GM19193 (cell line): ENCODE results near the gene LMAN1L.

Experiments
- POLR2A ChIP-seq: IDR thresholded peaks from 4 replicates; pipeline ENCODE4 v1.6.1; 2011; ENCODE audit not compliant: insufficient read depth, insufficient read length; ENCODE audit errors: extremely low read depth

LMAN1L gene

DNA sequence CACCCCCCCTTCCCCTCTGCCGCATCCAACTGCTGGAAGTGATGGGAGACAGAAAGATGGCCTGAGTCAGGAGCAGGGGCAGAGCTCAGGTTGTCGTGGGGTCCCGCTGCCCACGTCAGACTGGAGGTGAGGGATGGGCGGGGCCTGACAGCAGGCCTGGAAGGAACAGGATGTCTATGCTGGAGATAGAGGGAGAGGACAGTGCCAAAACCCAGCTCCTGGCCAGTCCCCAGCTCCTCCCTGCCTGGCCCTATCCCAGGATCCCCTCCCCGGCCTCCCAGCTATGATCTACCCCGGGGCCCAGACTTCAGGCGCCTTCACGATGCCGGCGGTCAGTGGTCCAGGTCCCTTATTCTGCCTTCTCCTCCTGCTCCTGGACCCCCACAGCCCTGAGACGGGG is at the start of gene LMAN1L:
TSS of gene LMAN1L (plus strand) at position 303 of the 400 bp plus-strand sequence. CDS start at position 323, 20 bp downstream.
- no peak for TF ChIP-seq POLR2A

DNA sequence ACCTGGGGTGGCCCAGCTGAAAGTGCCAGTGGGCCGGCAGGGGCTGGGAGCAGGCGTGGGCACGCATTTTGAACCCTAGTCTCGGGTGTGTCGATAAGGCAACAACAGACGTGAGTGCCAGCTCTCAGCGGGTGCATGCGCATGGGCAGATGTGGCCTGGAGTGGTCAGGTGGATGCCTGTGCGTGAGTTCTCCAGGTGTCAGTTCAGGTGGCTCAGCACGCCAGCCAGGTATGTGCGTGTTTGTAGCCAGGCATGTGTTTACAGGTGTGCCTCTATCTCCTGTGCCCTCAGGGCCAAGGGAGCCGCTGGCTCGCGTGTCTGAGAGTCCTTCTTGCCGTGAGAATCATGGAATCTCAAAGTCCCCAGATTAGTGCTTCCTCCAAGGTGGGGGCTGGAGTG is 49.2 kb upstream of the LMAN1L start:
- TF ChIP-seq POLR2A = no peak

DNA sequence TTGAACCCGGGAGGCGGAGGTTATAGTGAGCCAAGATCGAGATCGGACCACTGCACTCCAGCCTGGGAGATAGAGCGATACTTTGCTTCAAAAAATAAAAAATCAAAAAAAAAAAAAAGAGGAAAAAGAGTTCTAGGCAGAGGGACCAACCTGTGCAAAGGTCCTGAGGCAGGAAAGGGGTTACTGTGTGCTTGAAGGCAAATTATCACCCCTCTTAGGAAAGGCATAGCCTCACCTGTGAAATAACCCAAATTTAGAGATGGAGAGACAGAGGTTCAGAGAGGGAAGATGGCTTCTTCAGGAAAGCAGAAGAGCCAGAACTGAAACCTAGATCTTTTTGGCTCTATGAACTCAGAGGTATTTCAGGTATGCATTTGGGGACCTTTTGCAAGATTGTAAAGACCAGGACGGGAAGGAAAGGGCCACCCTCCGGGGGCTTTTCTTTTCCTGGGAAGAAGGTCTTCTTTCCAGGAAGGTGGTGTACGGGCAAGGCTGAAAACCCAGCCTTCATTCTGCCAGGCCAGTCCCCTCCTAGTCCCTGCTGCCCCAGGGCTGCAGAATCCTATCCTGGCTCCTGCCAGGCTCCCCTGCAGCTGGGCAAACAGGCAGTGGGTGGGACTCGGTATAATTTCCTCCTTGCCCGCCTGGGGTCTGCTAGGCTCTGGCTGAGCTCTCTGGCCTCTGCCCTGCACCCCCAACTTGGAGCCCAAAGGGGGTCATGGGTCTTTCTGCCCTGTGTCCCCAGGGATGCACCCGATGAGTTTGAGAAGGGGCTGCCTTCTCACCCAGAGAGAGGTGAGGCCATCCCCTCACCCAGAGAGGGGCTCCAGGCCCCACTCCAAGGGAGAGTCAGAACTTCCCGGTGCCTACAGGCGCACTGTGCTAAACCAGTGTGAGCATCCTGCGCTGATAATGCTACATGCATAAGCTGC is 45.2 kb upstream of the LMAN1L start:
- TF ChIP-seq POLR2A = no peak

DNA sequence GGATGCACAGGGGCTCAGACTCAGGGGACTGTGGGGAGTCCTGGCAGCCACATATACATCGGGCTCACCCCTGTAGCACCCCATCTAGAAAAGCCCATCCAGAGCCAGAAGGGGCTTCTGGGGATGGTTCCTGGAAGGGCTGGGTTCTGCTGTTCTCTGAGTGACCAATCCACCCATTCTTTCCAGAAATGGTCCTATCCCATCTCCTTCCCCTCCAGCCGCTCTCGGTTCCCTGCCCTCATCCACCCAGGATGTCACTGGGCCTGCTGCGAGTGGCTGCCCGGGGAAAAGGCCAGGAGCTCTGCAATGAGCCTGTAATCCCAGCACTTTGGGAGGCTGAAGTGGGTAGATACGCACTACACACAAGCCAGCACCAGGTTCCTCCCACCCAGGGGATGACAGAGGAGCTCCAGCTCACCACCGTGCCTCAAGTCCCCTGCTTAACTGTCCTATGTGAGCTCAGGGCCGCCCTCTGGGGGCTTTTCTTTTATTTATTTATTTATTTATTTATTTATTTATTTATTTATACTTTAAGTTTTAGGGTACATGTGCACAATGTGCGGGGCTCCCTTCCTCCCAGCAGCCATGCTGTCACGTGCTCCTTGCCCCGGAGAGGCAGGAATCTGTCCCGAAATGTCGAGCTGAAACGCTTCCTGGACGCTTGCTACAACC is 44.4 kb upstream of the LMAN1L start:
- TF ChIP-seq POLR2A = no peak

DNA sequence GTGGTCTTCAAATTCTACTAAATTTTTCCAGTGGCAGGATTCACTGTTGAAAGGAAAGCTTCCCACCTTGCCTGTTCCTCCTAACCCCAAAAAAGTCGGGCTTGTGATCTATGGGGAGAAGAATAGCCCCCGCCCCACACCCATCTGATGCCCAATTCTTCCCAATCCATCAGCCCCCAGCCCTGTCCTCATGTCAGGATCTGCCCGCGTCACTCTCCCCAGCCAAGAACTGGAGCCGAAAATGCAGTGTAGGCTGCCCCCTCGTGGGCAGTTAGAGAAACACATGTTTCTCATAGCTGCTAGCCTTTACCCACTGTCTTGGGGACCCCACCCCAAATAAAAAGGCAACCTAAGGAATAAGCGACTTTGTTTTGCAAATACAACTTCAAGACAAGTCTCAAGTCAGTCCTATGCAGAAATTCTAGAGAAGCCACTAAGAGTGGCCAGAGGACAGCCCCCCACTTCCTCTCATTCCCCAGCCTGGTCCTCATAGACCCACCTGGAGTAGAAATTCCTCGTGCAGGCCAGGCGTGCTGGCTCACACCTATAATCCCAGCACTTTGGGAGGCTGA is 43.8 kb upstream of the LMAN1L start:
- no peak for TF ChIP-seq POLR2A

DNA sequence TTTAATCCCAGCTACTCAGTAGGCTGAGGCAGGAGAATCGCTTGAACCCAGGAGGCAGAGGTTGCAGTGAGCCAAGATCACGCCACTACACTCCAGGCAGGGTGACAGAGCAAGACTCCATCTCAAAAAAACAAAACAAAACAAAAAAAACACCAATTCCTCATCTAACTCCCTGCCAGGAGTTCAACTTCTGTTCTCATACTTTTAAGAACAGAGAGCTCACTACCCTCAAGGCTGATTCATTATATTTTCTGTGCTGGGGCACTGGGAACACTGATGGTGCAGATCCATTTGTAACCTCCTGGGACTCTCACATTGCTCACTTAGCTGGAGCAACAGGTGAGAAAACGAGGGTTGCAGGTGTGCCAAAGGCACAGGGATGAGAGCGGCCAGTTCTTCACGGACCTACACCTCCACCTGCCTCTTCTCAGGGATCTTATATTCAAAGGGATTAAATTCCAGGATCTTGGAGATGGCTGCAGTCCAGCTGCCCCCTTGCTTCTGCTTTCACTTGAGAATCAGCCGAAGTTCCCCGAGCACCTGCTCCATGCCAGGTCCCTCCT is 43.1 kb upstream of the LMAN1L start:
- no peak for TF ChIP-seq POLR2A

DNA sequence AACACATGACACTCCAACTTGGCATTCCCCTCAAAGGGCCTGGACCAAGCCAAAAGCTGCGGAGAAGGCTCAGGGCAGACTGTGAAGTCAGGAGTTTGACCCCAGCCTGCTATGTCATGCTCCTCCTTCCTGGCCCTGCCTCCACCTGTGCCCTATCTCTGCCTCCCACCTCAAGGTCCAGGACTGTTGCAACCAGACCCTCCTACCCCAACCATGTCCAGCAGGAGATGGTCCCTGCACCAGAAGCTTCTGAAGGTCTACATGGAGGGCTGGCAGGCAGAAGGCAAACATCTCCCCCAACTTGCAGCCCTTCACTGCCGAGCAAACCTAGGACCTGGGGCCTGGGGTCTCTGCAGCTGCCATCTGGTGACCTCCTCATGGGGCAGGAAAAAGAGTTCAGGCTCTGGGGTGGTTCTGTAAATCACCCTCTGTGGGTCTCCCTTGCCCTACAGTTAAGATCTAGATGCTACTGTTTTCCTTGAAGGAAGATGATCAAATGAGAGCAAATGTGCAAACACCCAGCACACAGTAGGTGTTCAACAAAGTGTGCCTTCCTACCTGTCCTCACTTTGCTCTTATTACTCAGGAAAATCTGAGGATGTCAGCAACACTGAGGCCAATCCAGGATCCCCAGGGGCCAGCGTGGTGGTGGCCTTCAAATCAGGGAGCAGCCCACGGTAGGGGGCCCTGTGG is 42.3 kb upstream of the LMAN1L start:
- TF ChIP-seq POLR2A = no peak

DNA sequence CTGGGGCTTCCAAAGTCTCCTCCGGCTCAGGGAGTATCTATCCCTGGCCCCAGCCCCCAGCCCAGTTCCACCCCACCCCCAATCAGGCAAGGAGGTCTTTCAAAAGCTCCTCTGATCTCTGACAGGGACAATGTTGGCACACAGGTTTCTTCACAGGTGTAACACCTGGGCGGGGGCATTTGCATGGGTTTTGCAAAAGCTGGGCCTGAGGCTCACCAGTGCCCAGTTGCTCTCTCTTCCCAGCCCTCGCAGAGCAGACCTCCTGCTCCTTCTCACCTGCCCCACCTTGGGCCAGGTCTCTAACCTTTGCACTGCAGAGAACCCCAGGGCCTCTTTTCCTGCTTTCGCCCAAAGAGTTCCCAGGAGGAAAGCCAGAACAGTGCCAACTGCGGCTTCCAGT is 39.3 kb upstream of the LMAN1L start:
- no peak for TF ChIP-seq POLR2A

DNA sequence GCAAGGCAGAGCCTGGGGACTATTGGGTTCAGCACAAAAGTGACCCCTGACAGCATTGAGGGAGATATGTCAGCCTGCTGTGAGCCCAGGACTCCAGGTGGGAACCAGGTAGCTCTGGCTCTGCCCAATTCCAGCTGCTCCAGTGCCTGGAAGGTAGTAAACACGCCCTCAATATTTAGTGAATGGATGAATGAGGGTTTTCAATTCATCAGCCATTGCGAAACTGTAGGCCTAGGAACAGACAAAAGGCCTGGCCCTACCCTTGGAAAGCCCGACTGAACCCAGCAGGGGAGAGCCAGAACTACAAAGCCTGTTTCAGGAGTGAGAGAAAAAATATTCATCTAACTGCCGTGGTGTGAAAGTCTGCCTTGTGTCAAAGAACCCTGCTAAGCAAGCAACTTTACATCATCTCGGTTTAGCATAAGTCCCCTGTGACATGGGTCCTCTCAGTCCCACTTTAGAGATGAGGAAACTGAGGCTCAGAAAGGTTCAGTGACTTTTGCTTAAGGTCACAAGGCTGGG is 38.8 kb upstream of the LMAN1L start:
- TF ChIP-seq POLR2A = no peak

DNA sequence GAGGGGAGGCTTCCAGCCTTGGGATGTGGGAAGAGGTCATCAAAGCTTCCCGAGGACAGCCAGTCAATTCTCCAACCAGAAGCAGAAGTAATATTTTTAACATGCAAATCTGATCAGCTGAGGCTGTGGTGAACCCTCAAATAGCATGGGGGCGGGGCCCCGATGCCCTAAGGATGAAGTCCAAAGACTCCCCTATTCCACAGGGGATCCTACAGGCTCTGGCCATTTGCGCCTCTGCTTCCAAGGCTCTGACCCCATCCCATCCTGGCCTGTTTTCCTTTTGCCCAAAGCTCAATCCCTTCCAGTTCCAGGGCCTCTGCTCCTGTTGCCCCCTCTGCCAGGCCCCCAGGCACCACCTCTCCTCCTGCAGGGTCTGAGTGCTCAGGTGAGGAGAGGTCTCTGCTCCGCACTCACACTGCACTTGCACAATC is 37.5 kb upstream of the LMAN1L start:
- no peak for TF ChIP-seq POLR2A

DNA sequence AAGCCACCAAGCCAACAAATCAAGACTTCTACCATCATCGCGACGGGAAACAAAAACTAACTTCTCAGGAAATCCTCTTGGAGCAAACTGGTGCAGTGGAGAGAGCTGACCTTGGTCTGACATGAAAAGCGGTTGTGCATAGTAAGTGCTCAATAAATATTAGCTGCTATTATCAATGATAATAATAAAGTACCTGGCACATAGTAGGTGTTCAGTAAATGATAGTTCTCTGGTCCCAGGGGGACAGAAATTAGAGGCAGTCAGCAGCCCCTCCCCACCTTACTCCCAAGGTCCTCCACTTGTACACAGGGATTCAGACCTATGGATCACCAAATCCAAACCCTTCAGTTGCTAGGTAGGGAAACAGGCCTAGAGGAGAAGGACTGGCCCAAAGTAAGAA is 36.7 kb upstream of the LMAN1L start:
- no peak for TF ChIP-seq POLR2A

DNA sequence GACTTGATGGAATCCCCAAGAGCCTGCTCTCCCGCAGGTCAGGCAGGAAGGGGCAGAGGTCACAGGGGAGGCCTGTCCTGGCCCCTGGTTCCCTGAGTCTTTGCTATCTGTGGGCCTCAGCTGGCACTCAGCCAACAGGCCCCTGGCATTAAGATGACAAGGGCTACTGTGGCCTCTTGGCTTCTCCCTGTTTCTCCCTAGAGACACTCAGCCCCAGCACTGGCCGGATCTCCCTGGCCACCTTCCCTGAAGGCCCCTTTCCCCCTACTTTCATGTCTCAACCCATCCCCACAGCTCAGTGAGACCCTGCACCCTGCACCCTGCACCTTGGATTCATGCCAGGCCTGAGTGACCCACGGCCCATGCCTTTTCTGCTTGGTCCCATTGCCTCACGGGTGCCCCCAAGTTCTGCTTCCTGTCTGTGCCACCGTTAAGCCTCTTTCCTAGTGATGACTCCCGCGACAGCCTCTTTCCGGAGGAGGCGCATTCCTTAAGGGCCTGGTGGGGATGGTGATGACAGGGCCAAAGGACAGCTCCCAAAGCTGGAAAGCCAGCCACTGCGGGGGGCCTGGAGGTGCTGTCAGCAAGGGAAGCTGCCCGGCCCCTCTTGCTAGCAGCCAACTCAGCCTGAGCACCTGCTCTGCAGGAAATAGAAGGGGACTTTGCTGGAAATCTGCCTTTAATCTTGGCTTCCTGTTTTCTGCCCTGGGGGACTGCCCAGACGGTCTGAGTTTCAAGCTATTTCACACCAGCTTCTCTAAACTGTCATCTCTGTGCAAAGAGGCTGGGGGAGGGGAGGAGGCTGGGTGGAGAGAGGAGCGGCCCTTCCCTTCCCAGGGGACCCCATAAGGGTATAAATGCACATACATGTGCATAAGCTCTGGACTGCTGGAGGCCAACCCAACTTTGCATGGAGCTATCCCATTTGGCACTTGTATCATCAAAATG is 35.5 kb upstream of the LMAN1L start:
- peak; percentile 61 for TF ChIP-seq POLR2A
